Measurements from ENCODE around the gene MRPL44.

MRPL44 gene

DNA sequence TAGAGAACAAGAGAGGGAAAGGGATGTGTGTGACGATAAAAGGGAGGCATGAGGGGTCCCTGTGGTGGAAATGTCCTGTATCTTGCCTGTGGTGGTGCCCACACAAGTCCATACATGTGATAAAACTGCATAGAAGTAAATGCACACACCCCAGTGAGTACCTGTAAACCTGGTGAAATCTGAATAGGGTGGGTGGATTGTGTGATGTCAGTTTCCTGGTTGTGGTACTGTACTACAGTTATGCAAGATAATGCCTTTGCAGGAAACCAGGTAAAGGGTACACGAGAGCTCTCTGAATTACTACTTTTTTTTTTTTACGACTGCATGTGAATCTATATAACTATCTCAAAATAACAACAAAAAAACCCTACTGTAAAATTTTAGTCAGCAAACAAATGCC, 59.7 kb downstream of the MRPL44 start:
- Histone ChIP-seq H3K79me2 (ENCODE audit: low read length) (0 out of 2 replicates have a peak, but pooled peaks cover 5% of the 10 kb centered on the region), H3K4me1 (ENCODE audit: low read length) (no peaks in the 10 kb centered on the region), H3K9ac (ENCODE audit: low read length) (no peak overlapping the region), H3K4me3 (ENCODE audit: low read length) (no peak overlapping the region), H4K20me1 (ENCODE audit: insufficient read depth, low read length) (no peaks in the 10 kb centered on the region), H3K27ac (ENCODE audit: low read length) (no peak overlapping the region), H3K9me3 (replicated peaks; ENCODE audit: insufficient read depth, low read length) (no peaks in the 10 kb centered on the region), H3K27me3 (replicated peaks; ENCODE audit: insufficient read depth, low read length) (no peaks in the 10 kb centered on the region), H2AFZ (ENCODE audit: low read length) (no peak overlapping the region), H3K4me2 (ENCODE audit: low read depth, low read length) (no peak overlapping the region), H3F3A (ENCODE audit: insufficient read depth, low read length) (no peaks in the 10 kb centered on the region), H3K9me2 (replicated peaks; ENCODE audit: insufficient read depth, low read length) (no peaks in the 10 kb centered on the region), H3K36me3 (replicated peaks; ENCODE audit: insufficient read depth, low read length) (no peaks in the 10 kb centered on the region)
- DNase-seq: no peak
- TF ChIP-seq, protein P1, sequence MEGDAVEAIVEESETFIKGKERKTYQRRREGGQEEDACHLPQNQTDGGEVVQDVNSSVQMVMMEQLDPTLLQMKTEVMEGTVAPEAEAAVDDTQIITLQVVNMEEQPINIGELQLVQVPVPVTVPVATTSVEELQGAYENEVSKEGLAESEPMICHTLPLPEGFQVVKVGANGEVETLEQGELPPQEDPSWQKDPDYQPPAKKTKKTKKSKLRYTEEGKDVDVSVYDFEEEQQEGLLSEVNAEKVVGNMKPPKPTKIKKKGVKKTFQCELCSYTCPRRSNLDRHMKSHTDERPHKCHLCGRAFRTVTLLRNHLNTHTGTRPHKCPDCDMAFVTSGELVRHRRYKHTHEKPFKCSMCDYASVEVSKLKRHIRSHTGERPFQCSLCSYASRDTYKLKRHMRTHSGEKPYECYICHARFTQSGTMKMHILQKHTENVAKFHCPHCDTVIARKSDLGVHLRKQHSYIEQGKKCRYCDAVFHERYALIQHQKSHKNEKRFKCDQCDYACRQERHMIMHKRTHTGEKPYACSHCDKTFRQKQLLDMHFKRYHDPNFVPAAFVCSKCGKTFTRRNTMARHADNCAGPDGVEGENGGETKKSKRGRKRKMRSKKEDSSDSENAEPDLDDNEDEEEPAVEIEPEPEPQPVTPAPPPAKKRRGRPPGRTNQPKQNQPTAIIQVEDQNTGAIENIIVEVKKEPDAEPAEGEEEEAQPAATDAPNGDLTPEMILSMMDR (IDR thresholded peaks at IDR 0.05; ENCODE audit: low read length): no peak
- TF ChIP-seq EZH2 (optimal IDR thresholded peaks at IDR 0.05; ENCODE audit: low read depth, low read length) (no peak), EZH2phosphoT487 (IDR thresholded peaks at IDR 0.05; ENCODE audit: low read length) (no peak)

Data from MM.1S (cell line).